Measurements from ENCODE around the gene CD40.

The CD40 gene

GRCh38 chr20:46151936-46152335 lies 33.8 kb downstream of the CD40 start:
- CTCF ChIA-PET = interaction anchor here (0.5 to 3.7 kb wide), 8 partner anchors 10 to 139 kb away, joined by 3 to 20 read pairs (median 5); no protein-coding TSS in a partner anchor
- TF ChIP-seq CTCF (IDR thresholded peaks at IDR 0.05; ENCODE audit: control extremely low read depth, extremely low read depth, low read depth, missing control alignments) = peak; percentile 20
- peak; percentile 68 for DNase-seq (ENCODE audit: extremely low spot score)
- POLR2A ChIA-PET = no interaction called here

GRCh38 chr20:46152824-46153586 lies 34.9 kb downstream of the CD40 start:
- no peak for TF ChIP-seq CTCF (IDR thresholded peaks at IDR 0.05; ENCODE audit: control extremely low read depth, extremely low read depth, low read depth, missing control alignments)
- DNase-seq (ENCODE audit: extremely low spot score) = no peak
- ChIA-PET POLR2A (interaction anchor here (0.7 kb wide), 1 partner anchor 14 kb away, joined by 4 read pairs; no protein-coding TSS in a partner anchor), CTCF (interaction anchor here (1.2 to 3.7 kb wide), 6 partner anchors 8 to 50 kb away, joined by 3 to 20 read pairs (median 5); no protein-coding TSS in a partner anchor)

GRCh38 chr20:46154305-46154704 lies 36.2 kb downstream of the CD40 start:
- TF ChIP-seq CTCF (IDR thresholded peaks at IDR 0.05; ENCODE audit: control extremely low read depth, extremely low read depth, low read depth, missing control alignments) = no peak
- ChIA-PET POLR2A (no interaction called here), CTCF (interaction anchor here (1.2 to 1.4 kb wide), 3 partner anchors 9 to 19 kb away, joined by 3 to 4 read pairs (median 4); no protein-coding TSS in a partner anchor)
- no peak for DNase-seq (ENCODE audit: extremely low spot score)

- no peak for DNase-seq (ENCODE audit: extremely low spot score)
- POLR2A ChIA-PET = no interaction called here
- no peak for TF ChIP-seq CTCF (IDR thresholded peaks at IDR 0.05; ENCODE audit: control extremely low read depth, extremely low read depth, low read depth, missing control alignments)
- CTCF ChIA-PET = no interaction called here
Measured at GRCh38 chr20:46154796-46155195, 36.7 kb downstream of the CD40 start.

GRCh38 chr20:46156065-46156464 lies 38.0 kb downstream of the CD40 start:
- CTCF ChIA-PET = interaction anchor here (1.0 to 1.1 kb wide), 2 partner anchors 16 to 141 kb away, joined by 3 to 4 read pairs; no protein-coding TSS in a partner anchor
- POLR2A ChIA-PET = no interaction called here
- TF ChIP-seq CTCF (IDR thresholded peaks at IDR 0.05; ENCODE audit: control extremely low read depth, extremely low read depth, low read depth, missing control alignments) = no peak
- no peak for DNase-seq (ENCODE audit: extremely low spot score)

GRCh38 chr20:46157076-46157592 lies 39.0 kb downstream of the CD40 start:
- ChIA-PET POLR2A (interaction anchor here (0.5 kb wide), 1 partner anchor 32 kb away, joined by 4 read pairs; no protein-coding TSS in a partner anchor), CTCF (interaction anchor here (1.0 to 2.0 kb wide), 6 partner anchors 10 to 192 kb away, joined by 3 to 7 read pairs (median 4); no protein-coding TSS in a partner anchor)
- no peak for DNase-seq (ENCODE audit: extremely low spot score)
- no peak for TF ChIP-seq CTCF (IDR thresholded peaks at IDR 0.05; ENCODE audit: control extremely low read depth, extremely low read depth, low read depth, missing control alignments)

All from GM10248 (cell line).